DMS114 treated with DMSO at 0.1 percent for 48 hours (cell line): ENCODE data around the gene PISD.

Experiments used
- DNase-seq: peaks from one replicate; lab custom pipeline; 2025; ENCODE audit not compliant: unreplicated experiment; lab: John Stamatoyannopoulos, UW

Gene PISD

GRCh38 chr22:31578171-31578570 lies 83.8 kb downstream of the PISD start:
- no peak for DNase-seq

DNA sequence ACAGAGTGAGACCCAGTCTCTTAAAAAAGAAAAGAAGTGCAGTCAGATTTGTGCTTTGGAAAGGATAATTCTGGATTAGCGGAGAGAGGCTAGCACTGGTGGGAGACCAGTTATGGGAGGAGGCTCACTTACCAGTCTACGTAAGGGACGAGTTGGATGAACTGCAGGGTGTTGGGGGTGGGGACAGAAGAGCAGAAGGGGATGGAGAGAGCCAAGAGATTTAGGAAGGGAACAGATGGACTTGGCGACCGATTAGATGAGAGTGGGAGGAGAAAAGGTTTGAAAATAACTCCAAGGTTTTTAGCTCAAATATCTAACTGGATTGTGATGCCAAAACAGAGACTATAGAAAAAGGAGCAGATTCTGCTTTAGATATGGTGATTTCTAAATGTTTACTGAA lies 84.3 kb downstream of the PISD start:
- DNase-seq: no peak

DNA sequence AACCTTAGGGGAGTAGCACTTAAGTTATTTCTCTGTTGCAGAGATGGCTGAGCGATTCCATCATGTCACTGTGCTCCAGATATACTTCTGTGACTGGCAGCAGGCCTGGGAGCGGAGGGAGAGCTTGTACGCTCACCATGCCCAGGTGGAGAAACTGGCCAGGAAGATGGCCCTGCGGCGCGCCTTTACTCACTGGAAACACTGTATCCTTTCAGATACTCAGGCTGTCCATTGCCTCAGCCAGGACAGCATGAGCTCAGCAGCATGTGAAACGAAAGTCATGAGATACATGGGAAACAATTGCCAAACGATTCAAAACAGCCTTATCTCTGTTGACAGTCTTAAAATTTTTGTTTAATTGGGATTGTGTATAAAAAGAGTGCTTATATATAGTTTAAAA lies 86.8 kb downstream of the PISD start:
- DNase-seq: no peak

DNA sequence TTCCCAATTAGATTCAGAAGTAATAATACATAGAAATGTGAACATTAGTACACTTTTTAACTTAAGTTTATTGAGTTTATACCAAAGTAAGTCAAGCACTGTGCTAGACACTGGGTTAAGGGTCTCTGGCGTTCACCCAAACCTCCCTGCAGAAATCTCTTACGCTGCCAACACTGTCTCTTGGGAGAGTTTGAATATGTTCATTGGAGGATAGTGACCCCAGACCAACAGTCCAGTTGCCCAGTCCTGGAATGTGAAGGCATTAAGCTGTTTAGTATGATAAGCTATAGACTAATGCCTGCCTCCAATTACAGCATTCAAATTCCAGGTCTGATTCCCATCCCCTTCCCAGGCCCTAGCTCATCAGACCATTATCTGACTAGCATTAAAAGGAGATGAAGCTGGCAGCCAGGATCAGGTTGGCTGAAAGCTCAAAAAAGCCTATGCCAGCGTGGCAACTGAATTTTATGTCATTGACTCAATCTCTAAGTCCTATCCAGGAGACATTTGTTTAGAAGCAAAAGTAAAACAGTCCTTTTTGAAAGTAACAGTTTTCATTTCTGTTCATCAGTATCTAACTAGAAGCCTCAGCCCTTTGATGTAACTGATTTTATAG lies 87.9 kb downstream of the PISD start:
- no peak for DNase-seq

GRCh38 chr22:31572939-31573338 lies 89.1 kb downstream of the PISD start:
- DNase-seq: no peak

GRCh38 chr22:31569126-31569525 lies 92.9 kb downstream of the PISD start:
- no peak for DNase-seq
